Mesothelial cell of epicardium (in vitro differentiated cells): ENCODE measurements around the gene ROS1. TPM values are rescaled to one million over a fixed set of nuclear protein-coding genes. Genes with fewer than 3 reads are reported as not detected.

Experiments used
- DNase-seq, 2 experiments: peaks; one replicate each; pipeline ENCODE4 v3.0.0; 2021; ENCODE audit warnings: low spot score in 2 of 2; ENCODE audit not compliant: unreplicated experiment in 2 of 2
- H3K27ac Mint-ChIP-seq: 2 replicates; pipeline ENCODE4 v1.8.0; 2021; ENCODE audit warnings: mixed read lengths
- H3K27me3 Mint-ChIP-seq: 2 replicates; pipeline ENCODE4 v1.8.0; 2021; ENCODE audit warnings: low read depth, mixed read lengths
- H3K36me3 Mint-ChIP-seq: 2 replicates; pipeline ENCODE4 v1.8.0; 2021; ENCODE audit warnings: mixed read lengths
- H3K4me1 Mint-ChIP-seq: 2 replicates; pipeline ENCODE4 v1.8.0; 2021; ENCODE audit warnings: mixed read lengths
- H3K4me3 Mint-ChIP-seq: 2 replicates; pipeline ENCODE4 v1.8.0; 2021; ENCODE audit warnings: mild to moderate bottlenecking, moderate library complexity, mixed read lengths
- H3K9me3 Mint-ChIP-seq: 2 replicates; pipeline ENCODE4 v1.8.0; 2021; ENCODE audit warnings: mixed read lengths
- CTCF ChIP-seq: fragments of 200-600 bp; sonication (generic); IDR thresholded peaks from one replicate; pipeline ENCODE4 v1.5.0; 2021; ENCODE audit warnings: antibody characterized with exemption; ENCODE audit not compliant: unreplicated experiment
- total RNA-seq: library from RNA; stranded (reverse); gene quantifications from 3 replicates; pipeline ENCODE4 v1.2.1, GENCODE V29; 2021

ROS1 gene
- total RNA-seq, 1 donor from 2014 or later, result not detected

- Mint-ChIP-seq H3K4me3 (no peak overlapping the region), H3K27me3 (peaks cover 18% of the 10 kb centered on the region), H3K36me3 (no peaks in the 10 kb centered on the region), H3K27ac (no peak overlapping the region), H3K9me3 (peaks cover 13% of the 10 kb centered on the region), H3K4me1 (peaks cover 3% of the 10 kb centered on the region)
- no peak for DNase-seq
- no peak for TF ChIP-seq CTCF
These were observed 99.3 kb downstream of the ROS1 start for GRCh38 chr6:117326396-117326795.

GRCh38 chr6:117317261-117317660 is 108.5 kb downstream of the ROS1 start:
- H3K36me3 Mint-ChIP-seq, result no peaks in the 10 kb centered on the region
- H3K27me3 Mint-ChIP-seq, result peaks cover 6% of the 10 kb centered on the region
- no peak overlapping the region for H3K27ac Mint-ChIP-seq
- no peaks in the 10 kb centered on the region for H3K4me1 Mint-ChIP-seq
- DNase-seq, result no peak
- TF ChIP-seq CTCF, result peak; percentile 49
- H3K9me3 Mint-ChIP-seq, result no peaks in the 10 kb centered on the region
- no peak overlapping the region for H3K4me3 Mint-ChIP-seq

- Mint-ChIP-seq H3K27ac (no peak overlapping the region), H3K36me3 (no peaks in the 10 kb centered on the region), H3K4me3 (no peak overlapping the region), H3K9me3 (no peaks in the 10 kb centered on the region), H3K27me3 (no peaks in the 10 kb centered on the region), H3K4me1 (peaks cover 2% of the 10 kb centered on the region)
- no peak for TF ChIP-seq CTCF
- no peak for DNase-seq
These were observed 114.0 kb downstream of the ROS1 start for GRCh38 chr6:117311726-117312125.

GRCh38 chr6:117311310-117311709 is 114.4 kb downstream of the ROS1 start:
- TF ChIP-seq CTCF, result no peak
- DNase-seq, result no peak
- H3K27me3 Mint-ChIP-seq, result no peaks in the 10 kb centered on the region
- no peaks in the 10 kb centered on the region for H3K36me3 Mint-ChIP-seq
- H3K4me3 Mint-ChIP-seq, result no peak overlapping the region
- H3K4me1 Mint-ChIP-seq, result peaks cover 6% of the 10 kb centered on the region
- no peak overlapping the region for H3K27ac Mint-ChIP-seq
- H3K9me3 Mint-ChIP-seq, result no peaks in the 10 kb centered on the region

- DNase-seq, result no peak
- Mint-ChIP-seq H3K27me3 (no peaks in the 10 kb centered on the region), H3K36me3 (no peaks in the 10 kb centered on the region), H3K4me3 (no peak overlapping the region), H3K9me3 (no peaks in the 10 kb centered on the region), H3K4me1 (peaks cover 11% of the 10 kb centered on the region), H3K27ac (no peak overlapping the region)
- TF ChIP-seq CTCF, result no peak
These were observed 116.1 kb downstream of the ROS1 start for GRCh38 chr6:117309611-117310010.

- no peak for TF ChIP-seq CTCF
- no peak overlapping the region for H3K4me3 Mint-ChIP-seq
- no peak for DNase-seq
- no peaks in the 10 kb centered on the region for H3K9me3 Mint-ChIP-seq
- peaks cover 11% of the 10 kb centered on the region for H3K4me1 Mint-ChIP-seq
- H3K27me3 Mint-ChIP-seq, result no peaks in the 10 kb centered on the region
- no peak overlapping the region for H3K27ac Mint-ChIP-seq
- no peaks in the 10 kb centered on the region for H3K36me3 Mint-ChIP-seq
These were observed 116.7 kb downstream of the ROS1 start for GRCh38 chr6:117309069-117309468.
